ENCODE measurements around the gene CD5L. TPM values are rescaled to one million over a fixed set of nuclear protein-coding genes. Genes with fewer than 3 reads are reported as not detected.

CD5L gene
- polyA plus RNA-seq, 1 donor (not counting 4 experiments of a cell fraction or from before 2014, with no cell fraction given) = not detected

- Histone ChIP-seq H3K4me3 (ENCODE audit: control insufficient read depth in 2 of 3, extremely low read depth in 1 of 3, insufficient read depth in 2 of 3, low read depth in 1 of 3, low read length in 3 of 3) (no peak within 1 kb of the TSS), H3K36me3 (ENCODE audit: control insufficient read depth in 2 of 2, extremely low read depth in 1 of 2, insufficient read depth in 2 of 2, low read length in 2 of 2) (no peaks in the 10 kb centered on the region), H3K27ac (ENCODE audit: control insufficient read depth, insufficient read depth, low read length) (no peak within 1 kb of the TSS), H4K20me1 (ENCODE audit: control insufficient read depth, extremely low read depth, insufficient read depth, low read length) (no peaks in the 10 kb centered on the region), H3K9ac (ENCODE audit: control insufficient read depth, extremely low read depth, insufficient read depth, low read length) (no peak within 1 kb of the TSS), H3K4me2 (ENCODE audit: control insufficient read depth, extremely low read depth, insufficient read depth, low read depth, low read length) (no peak within 1 kb of the TSS), H3K79me2 (ENCODE audit: control insufficient read depth, insufficient read depth, low read length) (no peaks in the 10 kb centered on the region), H3K9me3 (ENCODE audit: control insufficient read depth, low read depth, low read length) (no peaks in the 10 kb centered on the region), H3K27me3 (ENCODE audit: control insufficient read depth, extremely low read depth, insufficient read depth, low read length) (no peaks in the 10 kb centered on the region), H3K4me1 (ENCODE audit: control insufficient read depth, extremely low read depth, insufficient read depth, low read length) (no peaks in the 10 kb centered on the region), H3K9me1 (ENCODE audit: control insufficient read depth, extremely low read depth, insufficient read depth, low read length) (no peaks in the 10 kb centered on the region), H2AFZ (ENCODE audit: control insufficient read depth, low read length) (no peak within 1 kb of the TSS)
- FAIRE-seq (no peak), DNase-seq (ENCODE audit: low read depth, low spot score) (no peak)
- dilution Hi-C loops (cut with MboI; ENCODE audit: extremely low pct_ligation_motif_present, low sequenced_read_pairs) = no loop called here
- TF ChIP-seq EZH2 (IDR thresholded peaks at IDR 0.05; ENCODE audit: low read length) = no peak
Observed at GRCh38 chr1:157819896-157820295, 21.7 kb downstream of the CD5L start, which contains the start of gene FCRL1. TSS of gene FCRL1 (minus strand) at chr1:157820120. CDS start at chr1:157820037, 83 bp downstream.

GRCh38 chr1:157819215-157819614 is 22.4 kb downstream of the CD5L start:
- FAIRE-seq = no peak
- Histone ChIP-seq H3K9ac (ENCODE audit: control insufficient read depth, extremely low read depth, insufficient read depth, low read length) (no peak overlapping the region), H3K4me2 (ENCODE audit: control insufficient read depth, extremely low read depth, insufficient read depth, low read depth, low read length) (no peak overlapping the region), H3K27ac (ENCODE audit: control insufficient read depth, insufficient read depth, low read length) (no peak overlapping the region), H3K4me1 (ENCODE audit: control insufficient read depth, extremely low read depth, insufficient read depth, low read length) (no peaks in the 10 kb centered on the region), H3K9me1 (ENCODE audit: control insufficient read depth, extremely low read depth, insufficient read depth, low read length) (no peaks in the 10 kb centered on the region), H2AFZ (ENCODE audit: control insufficient read depth, low read length) (no peak overlapping the region), H3K4me3 (ENCODE audit: control insufficient read depth in 2 of 3, extremely low read depth in 1 of 3, insufficient read depth in 2 of 3, low read depth in 1 of 3, low read length in 3 of 3) (no peak overlapping the region), H3K79me2 (ENCODE audit: control insufficient read depth, insufficient read depth, low read length) (no peaks in the 10 kb centered on the region), H3K27me3 (ENCODE audit: control insufficient read depth, extremely low read depth, insufficient read depth, low read length) (no peaks in the 10 kb centered on the region), H3K9me3 (ENCODE audit: control insufficient read depth, low read depth, low read length) (no peaks in the 10 kb centered on the region), H3K36me3 (ENCODE audit: control insufficient read depth in 2 of 2, extremely low read depth in 1 of 2, insufficient read depth in 2 of 2, low read length in 2 of 2) (no peaks in the 10 kb centered on the region), H4K20me1 (ENCODE audit: control insufficient read depth, extremely low read depth, insufficient read depth, low read length) (no peaks in the 10 kb centered on the region)
- dilution Hi-C loops (cut with MboI; ENCODE audit: extremely low pct_ligation_motif_present, low sequenced_read_pairs) = no loop called here
- DNase-seq (ENCODE audit: low read depth, low spot score) = no peak
- no peak for TF ChIP-seq CTCF (optimal IDR thresholded peaks at IDR 0.05 in 1 of 3, IDR thresholded peaks at IDR 0.05 in 1 of 3, conservative IDR thresholded peaks at IDR 0.05 in 1 of 3; ENCODE audit: extremely low read depth in 1 of 3, insufficient read depth in 2 of 3, low read length in 3 of 3)
- TF ChIP-seq EZH2 (IDR thresholded peaks at IDR 0.05; ENCODE audit: low read length) = no peak

GRCh38 chr1:157813269-157813668 is 28.3 kb downstream of the CD5L start:
- H4K20me1 ChIP-seq (ENCODE audit: control insufficient read depth, extremely low read depth, insufficient read depth, low read length) = no peaks in the 10 kb centered on the region
- no peak overlapping the region for H3K4me3 ChIP-seq (ENCODE audit: control insufficient read depth in 2 of 3, extremely low read depth in 1 of 3, insufficient read depth in 2 of 3, low read depth in 1 of 3, low read length in 3 of 3)
- dilution Hi-C loops (cut with MboI; ENCODE audit: extremely low pct_ligation_motif_present, low sequenced_read_pairs) = no loop called here
- H3K27ac ChIP-seq (ENCODE audit: control insufficient read depth, insufficient read depth, low read length) = no peak overlapping the region
- peaks cover 3% of the 10 kb centered on the region for H3K9me3 ChIP-seq (ENCODE audit: control insufficient read depth, low read depth, low read length)
- no peak overlapping the region for H3K4me2 ChIP-seq (ENCODE audit: control insufficient read depth, extremely low read depth, insufficient read depth, low read depth, low read length)
- H3K4me1 ChIP-seq (ENCODE audit: control insufficient read depth, extremely low read depth, insufficient read depth, low read length) = no peaks in the 10 kb centered on the region
- DNase-seq (ENCODE audit: low read depth, low spot score) (no peak), FAIRE-seq (no peak)
- H2AFZ ChIP-seq (ENCODE audit: control insufficient read depth, low read length) = no peak overlapping the region
- no peaks in the 10 kb centered on the region for H3K79me2 ChIP-seq (ENCODE audit: control insufficient read depth, insufficient read depth, low read length)
- no peaks in the 10 kb centered on the region for H3K27me3 ChIP-seq (ENCODE audit: control insufficient read depth, extremely low read depth, insufficient read depth, low read length)
- no peaks in the 10 kb centered on the region for H3K9me1 ChIP-seq (ENCODE audit: control insufficient read depth, extremely low read depth, insufficient read depth, low read length)
- no peaks in the 10 kb centered on the region for H3K36me3 ChIP-seq (ENCODE audit: control insufficient read depth in 2 of 2, extremely low read depth in 1 of 2, insufficient read depth in 2 of 2, low read length in 2 of 2)
- H3K9ac ChIP-seq (ENCODE audit: control insufficient read depth, extremely low read depth, insufficient read depth, low read length) = no peak overlapping the region
- no peak for TF ChIP-seq EZH2 (IDR thresholded peaks at IDR 0.05; ENCODE audit: low read length)
- no peak for TF ChIP-seq CTCF (optimal IDR thresholded peaks at IDR 0.05 in 1 of 3, IDR thresholded peaks at IDR 0.05 in 1 of 3, conservative IDR thresholded peaks at IDR 0.05 in 1 of 3; ENCODE audit: extremely low read depth in 1 of 3, insufficient read depth in 2 of 3, low read length in 3 of 3)

All from keratinocyte (primary cell).